OCI-LY3 (cell line): Measurements from ENCODE around the gene EYS.

ENCODE experiments used
- CTCF ChIP-seq: fragments of 200-600, 300-600 bp; sonication (generic); IDR thresholded peaks from 2 replicates; pipeline ENCODE4 v1.5.1; 2014; ENCODE audit warnings: antibody characterized with exemption, low read length, low read depth
- EZH2phosphoT487 ChIP-seq: fragments of 200-600 bp; shearing (Covaris generic); IDR thresholded peaks from 2 replicates; pipeline ENCODE4 v1.6.1; 2018; ENCODE audit warnings: antibody characterized with exemption, mixed run types, low read depth

GRCh38 chr6:64672131-64672530, 1034.9 kb downstream of the EYS start:
- TF ChIP-seq CTCF = no peak
- TF ChIP-seq EZH2phosphoT487 = no peak
